Midbrain (tissue), 1 donor: ENCODE measurements around the gene HJV.
A peak's percentile ranks its signal among the peaks of the same experiment; 100 is the strongest.

Source experiments
- DNase-seq: peaks from one replicate; lab custom pipeline; 2025; lab: John Stamatoyannopoulos, UW

The HJV gene

DNA sequence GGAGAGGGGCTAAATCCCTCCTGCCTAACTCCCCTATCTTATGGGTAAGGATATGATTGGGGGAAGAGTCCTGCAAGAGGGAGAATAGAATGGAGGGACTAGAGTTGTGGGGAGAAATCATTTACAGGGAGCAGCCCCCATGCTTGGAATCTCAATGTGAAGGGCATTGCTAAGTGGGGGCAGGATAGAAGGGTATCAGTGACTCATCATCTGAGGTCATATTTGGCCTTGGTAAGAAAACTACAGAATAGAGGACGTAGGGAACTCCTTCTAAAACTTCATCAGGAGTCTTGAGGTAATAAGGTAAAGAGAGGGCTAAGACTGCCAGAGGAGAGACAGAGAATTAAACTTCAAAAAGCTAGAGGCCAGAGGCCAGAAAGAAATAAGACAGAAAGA, 487 bp downstream of the HJV start:
- DNase-seq = no peak

DNA sequence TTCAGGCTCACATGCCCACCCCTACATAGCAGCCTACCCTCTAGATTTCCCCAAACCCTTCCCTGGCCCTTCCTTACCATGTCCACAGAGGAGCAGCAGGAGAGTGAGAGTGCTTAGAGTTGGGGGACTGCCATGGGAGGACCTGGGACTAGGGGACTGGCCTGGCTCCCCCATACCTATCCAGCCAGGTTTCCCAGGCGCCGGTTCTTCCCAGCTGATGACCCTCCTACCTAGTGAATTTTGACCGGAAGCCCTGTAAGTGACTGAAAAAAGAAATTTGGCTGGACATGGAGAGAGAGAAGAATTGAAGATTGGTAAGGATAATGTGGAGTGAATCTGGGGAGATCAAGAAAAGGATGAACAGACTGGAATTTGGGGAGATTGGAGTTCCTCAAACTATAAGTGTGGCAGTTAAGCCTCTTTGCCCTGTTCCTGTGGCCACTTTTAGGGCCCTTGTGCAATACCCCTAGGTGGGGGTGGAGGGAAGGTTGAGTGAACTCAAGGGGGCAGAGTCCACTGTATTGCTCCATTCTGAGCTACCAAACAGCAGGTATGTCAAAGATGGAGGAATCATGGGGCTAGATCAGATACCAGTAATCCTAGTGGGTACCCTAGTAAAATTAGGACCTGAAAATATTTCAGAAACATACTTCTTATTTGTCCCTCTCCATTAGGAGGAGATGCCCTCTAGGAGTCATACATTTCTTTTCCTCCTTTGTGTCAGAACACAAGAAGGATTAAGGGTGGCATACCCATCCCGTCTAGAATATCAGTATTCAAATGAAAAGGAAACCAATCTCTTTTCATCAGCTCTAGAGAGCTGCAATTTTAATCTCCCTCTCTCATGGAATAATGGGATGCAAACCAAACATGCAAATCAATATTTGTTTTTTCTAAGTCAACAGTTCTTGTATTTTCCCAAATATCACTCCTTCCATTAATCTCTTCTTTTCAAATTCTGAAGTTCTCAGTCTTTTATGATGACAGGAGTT, 1.2 kb downstream of the HJV start:
- DNase-seq = no peak

DNA sequence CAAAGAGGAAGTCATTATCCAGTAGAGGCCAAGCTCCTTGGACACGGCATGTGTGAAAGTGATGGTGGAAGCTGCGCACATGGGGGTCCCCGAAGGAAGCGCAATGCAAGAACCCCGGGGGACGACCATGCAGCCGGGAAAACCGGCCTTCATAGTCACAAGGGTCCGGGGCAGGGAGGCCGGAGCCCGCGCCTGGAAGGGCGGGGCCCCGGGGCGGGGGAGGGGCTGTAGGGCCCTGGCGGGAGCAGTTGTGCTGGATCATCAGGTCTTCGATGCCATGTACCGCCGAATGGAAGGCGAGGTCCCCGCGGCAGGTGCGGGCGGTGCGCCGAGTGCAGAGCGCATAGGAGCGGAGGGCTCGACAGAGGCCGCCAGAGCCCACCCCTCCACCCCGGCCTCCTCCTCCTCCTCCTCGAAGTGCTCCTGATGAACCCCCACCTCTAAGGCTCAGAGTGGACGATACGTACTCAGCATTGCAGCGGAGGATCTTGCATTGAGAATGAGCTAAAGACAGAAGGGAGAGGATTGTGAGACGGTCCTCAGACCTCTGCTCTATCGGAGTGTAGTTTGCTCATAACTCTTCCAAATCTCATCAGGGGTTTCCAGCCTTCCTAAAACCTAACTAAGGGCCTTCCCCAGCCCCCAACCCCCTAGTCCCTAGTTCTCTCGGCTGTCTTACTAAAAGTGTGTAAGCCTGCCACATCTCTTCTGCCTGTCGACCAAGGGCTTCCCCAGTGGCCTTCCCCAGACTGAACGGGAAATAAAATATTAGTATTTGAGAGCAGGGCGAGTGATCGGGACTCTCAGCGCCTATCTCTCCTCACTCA, 2.1 kb downstream of the HJV start:
- DNase-seq = no peak

DNA sequence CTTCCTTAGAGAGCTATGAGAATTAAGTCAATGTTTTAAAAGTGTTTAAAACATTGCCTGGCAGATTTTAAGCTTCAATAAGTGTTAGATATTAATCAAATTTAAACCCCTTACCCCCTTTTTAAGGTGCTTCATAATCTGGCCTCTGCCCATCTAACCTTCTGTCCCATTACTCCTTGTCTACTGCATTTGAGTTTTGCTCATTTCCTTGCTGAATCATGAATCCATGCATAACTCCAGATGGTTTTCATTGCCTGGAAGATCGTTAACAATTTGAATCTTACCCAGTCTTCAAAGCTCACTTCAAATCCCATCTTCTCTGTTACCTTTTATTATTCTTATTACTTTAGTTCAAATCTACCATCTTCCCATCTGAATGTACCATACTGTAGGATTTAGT, 4.6 kb downstream of the HJV start:
- DNase-seq = no peak

DNA sequence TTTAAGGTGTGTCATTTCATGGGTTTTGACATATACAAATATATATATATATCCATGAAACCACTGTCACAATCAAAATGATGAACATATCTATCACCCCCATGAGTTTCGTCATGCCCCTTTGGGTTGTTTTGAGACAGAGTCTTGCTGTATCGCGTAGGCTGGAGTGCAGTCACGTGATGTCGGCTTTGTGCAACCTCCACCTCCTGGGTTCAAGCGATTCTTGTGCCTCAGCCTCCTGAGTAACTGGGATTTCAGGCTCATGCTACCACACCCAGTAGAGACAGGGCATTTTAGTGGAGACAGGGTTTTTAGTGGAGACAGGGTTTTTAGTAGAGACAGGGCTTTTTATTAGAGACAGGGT, 8.0 kb downstream of the HJV start:
- no peak for DNase-seq

DNA sequence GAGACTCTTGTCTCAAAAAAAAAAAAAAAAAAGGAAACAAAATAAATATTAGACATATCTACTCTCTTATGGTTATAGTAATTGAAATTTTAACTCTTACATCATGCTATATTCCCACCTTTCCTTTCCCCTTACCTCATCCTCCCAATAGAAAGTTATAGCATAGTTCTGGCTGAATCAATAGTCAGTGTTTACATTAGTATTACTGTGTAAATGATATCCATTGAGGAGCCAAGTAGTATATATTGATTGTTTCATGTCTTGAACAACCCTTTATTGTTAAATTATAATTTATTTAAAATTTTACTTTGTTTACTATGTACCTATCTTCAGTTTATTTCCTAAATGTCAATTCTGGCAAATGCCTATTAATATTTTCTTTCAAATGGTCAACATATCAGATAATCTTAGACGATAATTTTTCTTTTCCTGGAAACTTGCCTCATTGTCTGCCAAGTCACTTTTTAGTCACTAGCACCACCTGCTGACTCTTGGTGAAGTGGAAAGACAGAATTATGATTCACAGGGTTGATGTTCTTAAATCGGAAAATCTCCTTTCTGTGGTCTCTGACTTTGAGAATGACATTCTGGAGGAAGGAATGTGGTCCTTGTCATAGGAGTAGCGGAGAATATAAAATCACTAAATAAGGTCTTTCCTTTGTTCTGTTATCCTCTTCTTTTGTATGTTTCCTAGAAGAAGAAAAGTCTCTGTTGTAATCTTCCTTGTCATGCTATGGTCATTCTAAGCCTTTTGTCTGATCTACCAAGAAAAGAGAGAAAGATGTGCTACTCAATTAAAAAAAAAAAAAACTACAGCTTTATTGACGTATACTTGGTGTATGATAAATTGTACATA, 8.6 kb downstream of the HJV start:
- peak; percentile 77 for DNase-seq

DNA sequence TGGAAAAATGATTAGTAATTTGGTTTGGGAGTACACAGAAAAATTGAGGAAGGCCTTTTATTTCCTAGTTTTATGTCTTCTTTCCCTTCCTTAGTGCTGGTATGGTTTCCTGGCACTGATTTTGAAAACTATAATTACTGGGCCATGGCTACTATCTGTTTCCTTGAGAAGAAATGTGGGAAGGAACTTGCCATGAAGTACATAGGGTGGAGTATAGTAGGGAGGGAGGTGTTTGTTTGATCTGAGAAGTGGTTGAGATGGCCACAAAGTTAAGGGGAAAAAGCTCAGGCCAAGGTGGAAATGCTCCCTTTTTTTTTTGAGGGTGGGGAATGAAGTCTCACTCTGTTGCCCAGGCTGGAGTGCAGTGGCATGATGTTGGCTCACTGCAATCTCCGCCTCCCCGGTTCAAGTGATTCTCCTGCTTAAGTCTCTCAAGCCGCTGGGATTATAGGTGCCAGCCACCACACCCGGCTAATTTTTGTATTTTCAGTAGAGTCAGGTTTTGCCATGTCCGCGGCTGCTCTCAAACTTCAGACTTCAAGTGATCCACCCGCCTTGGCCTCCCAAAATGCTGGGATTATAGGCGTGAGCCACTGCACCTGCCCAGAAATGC, 11.3 kb downstream of the HJV start:
- DNase-seq = no peak

DNA sequence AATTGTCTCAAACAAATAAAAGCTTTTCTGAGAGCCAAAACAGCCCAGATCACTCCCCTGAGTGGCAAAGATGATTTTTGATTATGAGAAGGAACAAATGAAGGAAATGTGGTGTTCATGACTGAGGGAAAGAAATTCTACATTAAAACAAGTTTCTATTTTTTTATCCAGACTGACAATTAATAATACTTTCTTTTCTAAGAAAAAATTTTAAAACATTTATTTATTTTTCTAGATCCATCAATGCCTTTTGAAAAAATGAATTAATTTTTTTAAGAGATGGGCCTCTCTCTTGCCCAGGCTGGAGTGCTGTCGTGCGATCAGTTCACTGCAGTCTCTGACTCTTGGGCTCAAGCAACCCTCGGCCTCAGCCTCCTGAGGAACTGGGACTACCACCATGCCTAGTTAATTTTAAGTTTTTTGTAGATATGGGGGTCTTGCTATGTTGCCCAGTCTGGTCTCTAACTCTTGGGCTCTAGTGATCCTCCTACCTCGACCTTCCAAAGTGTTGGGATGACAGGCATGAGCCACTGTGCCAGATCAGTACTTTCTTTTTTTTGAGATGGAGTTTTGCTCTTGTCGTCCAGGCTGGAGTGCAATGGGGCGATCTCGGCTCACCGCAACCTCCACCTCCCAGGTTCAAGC, 13.9 kb downstream of the HJV start:
- DNase-seq = no peak

DNA sequence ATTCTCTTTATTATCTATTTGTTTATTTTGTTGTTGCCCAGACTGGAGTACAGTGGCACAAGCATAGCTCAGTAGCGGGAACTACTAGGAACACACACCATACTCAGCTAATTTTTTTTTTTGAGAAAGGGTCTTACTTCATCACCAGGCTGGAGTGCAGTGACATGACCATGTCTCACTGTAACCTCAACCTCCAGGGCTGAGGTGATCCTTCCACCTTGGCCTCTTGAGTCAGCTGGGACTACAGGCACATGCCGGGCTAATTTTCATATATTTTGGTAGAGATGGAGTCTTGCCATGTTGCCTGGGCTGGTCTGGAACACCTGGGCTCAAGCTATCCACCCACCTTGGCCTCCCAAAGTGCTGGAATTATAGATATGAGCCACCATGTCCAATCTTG, 19.8 kb downstream of the HJV start:
- no peak for DNase-seq

DNA sequence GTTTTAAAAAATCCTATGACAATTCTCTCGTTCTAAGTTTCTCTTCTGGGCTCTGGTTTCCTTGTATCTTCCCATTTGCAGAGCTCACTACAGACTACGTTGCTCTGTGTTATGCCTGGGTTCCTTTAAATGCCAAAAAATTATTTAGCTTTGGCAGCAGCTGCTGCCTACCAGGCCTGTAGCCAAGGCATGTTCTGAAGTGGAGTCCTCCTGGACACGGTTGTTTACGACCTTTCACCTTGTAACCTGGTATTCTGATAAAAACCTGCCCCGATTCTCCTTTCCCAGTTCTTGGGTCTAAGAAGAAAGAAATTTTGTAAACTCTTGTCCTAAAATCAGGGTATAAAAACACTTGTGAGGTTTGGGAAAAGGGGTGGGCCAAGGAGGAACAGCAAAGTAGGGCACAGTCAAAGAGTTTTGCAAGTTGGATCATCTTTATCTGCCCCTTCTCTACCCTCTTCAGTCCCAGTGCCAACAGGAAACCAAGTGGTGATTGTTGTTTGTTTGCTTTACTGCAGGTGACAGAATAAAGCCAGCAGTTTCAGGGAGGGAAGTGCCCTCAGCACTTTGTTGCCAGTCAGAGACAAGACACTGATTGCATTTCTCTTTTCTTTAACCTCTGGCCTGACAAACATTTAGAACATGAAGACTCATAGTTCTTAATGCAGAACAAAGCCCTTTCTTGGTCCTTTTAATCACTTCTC, 22.1 kb downstream of the HJV start:
- peak; percentile 20 for DNase-seq

DNA sequence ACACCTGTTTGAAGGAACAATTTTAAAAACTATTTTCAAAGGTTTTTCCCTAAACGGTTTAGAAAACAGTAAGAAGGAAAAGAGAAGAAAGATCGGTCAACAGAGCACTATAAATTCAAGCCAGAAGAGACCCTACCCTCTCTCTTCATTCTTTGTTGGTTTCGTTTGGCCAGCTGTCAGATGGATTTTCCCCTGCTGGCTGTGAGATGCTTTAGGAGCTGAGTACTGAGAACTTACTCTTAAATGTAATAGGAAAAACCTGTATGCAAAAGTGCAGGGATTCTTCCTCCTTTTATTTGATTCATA, 23.9 kb downstream of the HJV start:
- peak; percentile 38 for DNase-seq

DNA sequence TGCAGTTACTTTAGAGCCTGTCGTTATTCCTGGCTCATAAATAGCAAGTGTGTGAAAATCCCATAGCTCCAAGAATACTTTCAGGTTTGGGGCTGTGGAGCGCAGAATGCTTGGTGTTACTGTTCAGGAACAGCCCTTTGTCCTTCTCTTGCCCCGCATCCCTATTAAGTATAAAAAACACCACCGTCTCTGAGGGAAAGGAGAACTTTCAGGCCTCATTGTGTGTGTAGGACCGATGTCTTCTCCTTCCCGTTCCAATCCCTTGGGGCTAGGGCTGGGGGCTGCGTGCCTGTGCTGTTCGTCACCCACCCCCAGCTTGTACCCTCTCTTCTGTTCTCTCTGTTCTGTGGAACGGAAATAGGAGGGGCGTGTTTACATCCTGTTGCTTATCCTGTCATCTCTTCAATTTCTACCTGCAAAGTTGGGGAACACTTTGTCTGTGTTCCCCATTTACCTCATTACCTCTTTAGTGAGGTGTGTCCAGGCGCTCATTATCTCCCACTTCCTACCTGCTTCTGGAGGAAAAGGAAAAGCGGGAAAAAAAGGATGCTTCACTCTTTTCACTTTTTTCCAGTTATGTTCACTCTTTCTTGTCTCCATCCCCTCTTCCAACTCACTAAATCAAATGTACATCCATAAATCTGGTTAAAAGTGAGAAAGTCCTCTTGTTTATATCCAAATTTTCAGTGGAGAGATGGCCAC, 24.4 kb downstream of the HJV start:
- DNase-seq = no peak

DNA sequence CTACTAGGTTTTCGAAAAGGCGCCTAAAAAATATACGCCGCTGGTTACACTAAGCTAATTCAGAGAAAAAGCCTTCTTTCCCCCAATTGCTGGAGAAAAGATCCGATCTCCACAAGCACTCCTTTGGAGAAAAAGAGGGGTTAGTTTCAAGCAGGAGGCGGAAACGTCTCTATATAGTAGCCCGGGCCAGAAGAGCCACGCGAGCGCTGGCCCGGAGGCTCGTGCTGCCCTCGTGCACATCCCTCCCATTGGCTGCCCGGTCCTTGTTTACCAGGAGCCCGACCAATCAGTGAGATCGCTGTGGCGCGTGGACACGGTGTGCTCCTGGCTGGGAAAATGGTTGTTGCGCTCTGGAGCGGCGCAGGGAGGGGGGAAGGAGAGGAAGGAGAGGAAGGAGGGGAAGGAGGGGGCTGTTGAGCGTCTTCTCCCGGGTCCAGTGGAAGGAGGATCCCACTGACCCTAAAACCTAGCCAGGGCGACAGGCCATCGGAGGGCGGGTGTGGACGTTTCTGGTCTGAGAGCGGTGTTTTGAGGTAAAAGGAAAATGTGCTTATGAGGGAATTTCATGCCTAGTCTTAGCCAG, 25.0 kb downstream of the HJV start, which contains the start of gene TXNIP:
TSS of gene TXNIP (minus strand) at position 147 of the 583 bp plus-strand sequence. CDS start 313 bp downstream, outside the sequence.
- peak; percentile 100 for DNase-seq

DNA sequence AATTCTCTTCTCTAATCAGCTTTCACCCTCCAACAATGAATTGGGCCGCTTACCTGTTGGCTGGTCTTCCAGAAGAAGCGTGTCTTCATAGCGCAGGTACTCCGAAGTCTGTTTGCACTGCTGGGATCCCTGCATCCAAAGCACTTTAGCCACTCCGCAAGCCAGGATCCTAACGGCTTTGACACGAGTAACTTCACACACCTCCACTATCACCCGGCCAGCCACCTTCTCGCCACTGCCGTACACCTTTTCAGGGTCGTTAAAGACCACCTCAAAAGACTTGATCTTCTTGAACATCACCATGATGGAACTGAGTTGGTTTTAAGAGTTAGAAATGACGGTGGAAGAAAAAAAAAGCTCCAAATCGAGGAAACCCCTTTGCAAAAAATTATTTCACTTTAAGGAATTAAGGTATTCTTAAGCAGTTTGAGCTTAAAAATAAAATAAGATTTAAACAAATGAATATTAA, 25.5 kb downstream of the HJV start:
- DNase-seq = no peak

DNA sequence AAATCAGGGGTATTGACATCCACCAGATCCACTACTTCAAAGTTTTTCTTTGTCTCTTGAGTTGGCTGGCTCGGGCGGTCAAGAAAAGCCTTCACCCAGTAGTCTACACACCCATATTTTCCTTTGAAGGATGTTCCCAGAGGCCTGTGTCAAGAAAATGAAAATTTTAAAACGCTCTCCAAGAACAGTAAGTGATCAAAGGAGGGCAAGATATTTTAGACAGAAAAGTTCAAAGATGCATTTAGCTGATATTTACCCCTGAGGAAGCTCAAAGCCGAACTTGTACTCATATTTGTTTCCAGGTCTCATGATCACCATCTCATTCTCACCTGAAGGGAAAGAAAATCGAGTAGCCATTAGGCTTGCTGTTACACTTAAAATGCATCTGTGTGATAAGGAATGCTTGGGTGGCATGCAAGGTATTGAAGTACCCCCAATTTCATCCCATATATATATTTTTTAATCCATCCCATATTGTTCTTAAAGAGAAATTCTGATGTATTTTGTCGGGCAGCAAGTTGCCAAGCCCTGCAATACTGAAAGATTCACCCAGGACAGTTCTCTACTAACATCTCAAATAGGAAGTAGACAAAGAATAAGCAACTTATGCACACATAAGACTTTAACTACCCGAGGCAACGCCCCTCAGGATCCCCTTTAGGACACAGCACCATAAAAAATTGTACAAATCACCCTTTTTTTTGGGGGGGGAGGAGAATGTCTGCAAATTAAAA, 26.2 kb downstream of the HJV start:
- DNase-seq = peak; percentile 44

DNA sequence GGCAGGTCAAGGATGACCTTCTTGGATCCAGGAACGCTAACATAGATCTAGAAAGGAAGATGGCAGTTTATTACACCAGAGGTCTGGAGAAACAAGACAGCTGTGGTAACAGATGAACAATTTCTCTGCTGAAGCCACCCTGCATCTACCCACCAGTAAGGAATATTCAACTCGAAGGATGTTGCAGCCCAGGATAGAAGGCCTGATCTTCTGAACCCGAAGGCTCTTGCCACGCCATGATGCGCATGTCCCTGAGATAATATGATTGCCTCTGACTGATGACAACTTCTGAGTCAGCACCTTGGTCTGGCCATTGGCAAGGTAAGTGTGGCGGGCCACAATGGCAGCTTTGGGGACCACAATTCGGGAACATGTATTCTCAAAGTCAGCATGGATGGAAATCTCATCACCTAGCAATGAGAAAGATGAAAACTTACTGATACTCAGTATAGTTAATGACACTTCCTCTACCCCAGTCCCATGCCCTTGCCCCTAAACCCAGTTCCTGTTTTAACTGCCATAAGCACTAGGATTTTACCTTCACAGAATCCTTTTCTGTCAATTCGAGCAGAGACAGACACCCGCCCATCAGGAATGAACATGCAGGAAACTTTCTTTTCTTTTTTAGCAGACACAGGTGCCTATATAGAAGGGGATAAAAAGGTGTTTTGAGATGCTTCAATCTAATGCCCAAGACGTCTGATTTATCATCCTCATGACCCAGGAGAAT, 27.0 kb downstream of the HJV start:
- no peak for DNase-seq

DNA sequence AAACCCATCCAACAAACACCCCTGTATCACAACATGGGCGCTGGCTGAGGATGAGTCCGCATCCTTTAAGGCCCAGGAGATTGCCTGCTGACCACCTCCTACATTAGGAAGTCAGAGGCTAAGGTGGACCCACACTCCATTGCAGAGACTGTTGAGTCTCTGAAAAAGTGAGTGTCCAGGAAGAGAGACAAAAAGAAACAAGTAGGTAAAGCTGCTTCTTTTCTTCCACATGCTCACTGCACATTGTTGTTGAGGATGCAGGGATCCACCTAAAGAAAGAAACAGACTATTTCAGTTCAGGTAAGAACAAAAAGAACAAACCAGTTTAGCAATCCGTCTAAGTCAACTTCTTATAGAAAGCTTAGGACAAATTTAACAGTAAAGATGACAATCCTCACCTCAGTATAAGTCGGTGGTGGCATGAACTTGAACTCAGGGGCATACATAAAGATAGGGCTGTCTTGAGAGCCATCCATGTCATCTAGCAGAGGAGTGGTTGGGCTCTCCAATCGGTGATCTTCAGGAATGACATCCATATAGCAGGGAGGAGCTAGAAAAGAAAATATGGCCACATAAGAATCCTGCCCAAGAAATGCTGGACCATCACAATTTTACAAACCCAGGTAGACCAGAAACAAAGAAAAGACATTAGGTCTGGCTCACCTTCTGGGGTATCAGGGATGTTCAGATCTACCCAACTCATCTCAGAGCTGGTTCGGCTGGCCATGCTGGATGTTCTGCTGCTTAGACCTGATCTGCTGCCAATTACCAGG, 27.7 kb downstream of the HJV start:
- no peak for DNase-seq
